SJSA1 (cell line): ENCODE results near the gene LIF. TPM values are rescaled to one million over a fixed set of nuclear protein-coding genes. Genes with fewer than 3 reads are reported as not detected.

Source experiments
- DNase-seq, 2 experiments: peaks; one replicate each; pipeline ENCODE4 v3.0.0-alpha.2; 2015 to 2020; ENCODE audit warnings: low spot score in 2 of 2, low read depth in 1 of 2
- H3K27ac ChIP-seq: fragments of 250-450 bp; sonication (Bioruptor Pico); 2 replicates; pipeline ENCODE4 v1.5.1; 2020; ENCODE audit warnings: mild to moderate bottlenecking, moderate library complexity
- H3K27me3 ChIP-seq: fragments of 250-450 bp; sonication (Bioruptor Pico); replicated peaks from 2 replicates; pipeline ENCODE4 v1.5.1; 2020; ENCODE audit warnings: mild to moderate bottlenecking, moderate library complexity
- H3K36me3 ChIP-seq: fragments of 250-450 bp; sonication (Bioruptor Pico); 2 replicates; pipeline ENCODE4 v1.5.1; 2020; ENCODE audit warnings: mild to moderate bottlenecking
- H3K4me1 ChIP-seq: fragments of 250-450 bp; sonication (Bioruptor Pico); replicated peaks from 2 replicates; pipeline ENCODE4 v1.6.1; 2021; ENCODE audit warnings: mild to moderate bottlenecking
- H3K4me3 ChIP-seq: fragments of 250-450 bp; sonication (Bioruptor Pico); 2 replicates; pipeline ENCODE4 v1.5.1; 2020; ENCODE audit warnings: mild to moderate bottlenecking
- H3K9me3 ChIP-seq: fragments of 250-450 bp; sonication (Bioruptor Pico); replicated peaks from 2 replicates; pipeline ENCODE4 v1.5.1; 2020; ENCODE audit warnings: mild to moderate bottlenecking
- total RNA-seq: library from RNA; depleted of rRNA; stranded (reverse); fragments of >200 nt; shearing (Covaris generic); gene quantifications from 2 replicates; pipeline ENCODE4 v1.2.3, GENCODE V29; 2014

LIF gene
- total RNA-seq, 1 experiment from 2014 or later: 1.4 TPM

DNA sequence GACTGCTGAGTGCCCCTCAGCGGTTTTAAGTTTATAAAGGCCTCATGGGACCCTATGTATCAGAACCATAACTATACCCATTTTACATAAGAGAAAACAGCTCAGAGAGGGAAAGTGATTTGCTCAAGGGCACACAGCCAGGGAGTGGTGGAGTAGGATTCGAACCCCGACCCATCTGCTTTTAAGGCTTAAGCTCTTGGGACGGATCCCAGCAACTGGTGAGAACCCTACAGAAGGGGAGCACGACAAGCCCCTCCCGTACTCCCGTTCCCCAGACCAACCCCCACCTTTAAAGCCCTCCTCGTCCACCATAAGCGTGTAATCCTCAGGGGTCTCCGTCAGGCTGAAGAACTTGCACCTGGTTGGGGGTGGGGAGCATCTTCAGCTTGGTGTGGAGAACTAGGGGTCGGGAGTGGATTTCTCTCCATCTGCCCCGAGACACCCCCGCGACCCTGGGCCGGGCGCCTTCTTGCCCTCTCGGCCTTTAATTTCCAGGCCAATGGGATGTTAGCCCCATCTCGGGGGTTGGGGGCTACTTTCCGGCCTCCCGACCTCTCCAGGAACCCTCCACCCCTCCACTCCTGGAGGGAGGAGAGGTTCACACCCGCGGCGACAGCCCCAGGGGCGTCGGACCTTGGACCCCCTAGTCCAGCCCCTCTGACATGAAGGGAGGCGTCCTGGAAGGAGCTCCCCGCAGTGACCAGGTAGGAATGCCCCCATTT lies 42.0 kb upstream of the LIF start:
- H3K27ac ChIP-seq: no peak overlapping the region
- no peaks in the 10 kb centered on the region for H3K9me3 ChIP-seq
- H3K36me3 ChIP-seq: peaks cover 27% of the 10 kb centered on the region
- DNase-seq: no peak
- peaks cover 34% of the 10 kb centered on the region for H3K4me1 ChIP-seq
- H3K4me3 ChIP-seq: peak overlapping the region; percentile 71
- H3K27me3 ChIP-seq: no peaks in the 10 kb centered on the region

DNA sequence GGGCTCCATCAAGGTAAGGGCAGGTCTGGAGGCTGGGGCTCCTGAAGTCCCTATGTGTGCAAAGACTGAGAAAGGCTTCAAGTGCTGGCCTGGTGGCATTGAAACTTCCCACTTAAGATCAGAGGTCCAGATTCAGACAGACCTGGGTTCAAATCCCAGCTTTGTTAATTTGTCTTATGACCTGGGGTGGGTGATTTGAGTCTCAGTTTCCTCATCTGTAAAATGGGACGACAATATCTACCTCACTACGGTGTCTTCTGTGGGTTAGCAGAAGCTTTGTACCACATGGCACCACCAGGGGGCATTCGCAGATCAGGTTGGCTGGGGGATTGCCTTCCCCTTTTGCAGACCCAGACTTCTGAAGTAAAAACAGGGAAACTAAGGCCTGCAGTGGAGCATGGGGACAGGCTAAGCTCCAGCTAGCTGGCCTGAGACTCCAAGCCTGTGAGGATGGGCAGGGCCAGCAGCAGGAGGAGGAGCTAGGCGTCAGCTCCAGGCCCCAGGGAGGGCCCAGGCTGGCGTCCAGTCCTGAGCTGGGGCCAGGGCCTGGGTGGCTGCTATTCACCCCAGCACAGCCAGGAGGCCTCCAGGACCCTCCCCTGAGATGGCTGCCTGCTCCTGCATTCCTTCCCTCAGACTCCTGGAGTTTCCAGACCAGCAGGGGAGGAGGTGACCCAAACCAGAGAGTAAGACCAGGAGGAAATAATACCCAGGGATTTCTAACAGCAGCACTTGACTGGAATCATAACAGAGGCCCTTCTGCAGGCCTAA lies 41.3 kb upstream of the LIF start:
- Histone ChIP-seq H3K9me3 (no peaks in the 10 kb centered on the region), H3K4me1 (peaks cover 34% of the 10 kb centered on the region), H3K27me3 (no peaks in the 10 kb centered on the region), H3K4me3 (no peak overlapping the region), H3K36me3 (peaks cover 20% of the 10 kb centered on the region), H3K27ac (no peak overlapping the region)
- DNase-seq: peak; percentile 91 to 92

DNA sequence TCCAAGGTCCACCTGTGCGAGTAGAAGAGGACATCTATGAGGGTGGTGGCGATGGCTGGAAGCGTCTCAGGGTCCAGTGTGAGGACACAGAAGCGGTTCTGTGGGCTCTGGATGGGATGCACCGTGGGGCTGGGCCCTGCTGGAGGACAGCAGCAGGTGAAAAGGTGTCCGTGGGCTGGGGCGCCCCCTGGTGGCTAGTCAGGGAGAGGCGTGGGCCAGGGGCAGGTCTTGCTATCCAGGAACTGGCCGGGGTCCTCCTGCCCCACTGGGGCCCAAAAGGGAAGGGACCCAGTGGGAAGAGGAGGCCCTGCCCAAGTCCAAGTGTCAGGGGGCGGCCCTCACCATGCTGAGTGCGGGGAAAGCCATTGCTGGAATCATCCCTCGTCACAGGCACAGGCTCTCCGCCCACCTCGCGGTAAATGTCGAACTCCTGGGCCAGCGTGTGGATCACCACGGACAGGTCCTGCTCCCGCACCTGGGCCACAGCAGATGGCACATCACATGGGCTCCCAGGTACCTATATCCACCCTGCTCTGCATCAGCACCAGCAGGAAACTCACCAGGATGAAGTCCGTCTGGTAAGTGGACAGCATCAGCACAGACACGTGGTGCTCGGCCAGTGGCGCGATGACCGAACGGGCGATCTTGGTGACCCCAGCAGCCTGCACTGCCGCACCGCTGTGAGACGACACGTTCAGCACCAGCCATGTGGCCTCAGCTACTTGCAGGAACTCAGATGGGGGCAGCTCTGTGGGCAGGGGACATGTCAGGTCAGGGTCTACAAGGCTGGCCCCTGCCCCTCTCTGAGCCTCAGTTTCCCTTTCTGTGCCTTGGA lies 40.5 kb upstream of the LIF start:
- no peaks in the 10 kb centered on the region for H3K27me3 ChIP-seq
- H3K9me3 ChIP-seq: no peaks in the 10 kb centered on the region
- no peak overlapping the region for H3K27ac ChIP-seq
- DNase-seq: peak; percentile 52 to 78
- peaks cover 12% of the 10 kb centered on the region for H3K36me3 ChIP-seq
- H3K4me3 ChIP-seq: no peak overlapping the region
- H3K4me1 ChIP-seq: peaks cover 34% of the 10 kb centered on the region

DNA sequence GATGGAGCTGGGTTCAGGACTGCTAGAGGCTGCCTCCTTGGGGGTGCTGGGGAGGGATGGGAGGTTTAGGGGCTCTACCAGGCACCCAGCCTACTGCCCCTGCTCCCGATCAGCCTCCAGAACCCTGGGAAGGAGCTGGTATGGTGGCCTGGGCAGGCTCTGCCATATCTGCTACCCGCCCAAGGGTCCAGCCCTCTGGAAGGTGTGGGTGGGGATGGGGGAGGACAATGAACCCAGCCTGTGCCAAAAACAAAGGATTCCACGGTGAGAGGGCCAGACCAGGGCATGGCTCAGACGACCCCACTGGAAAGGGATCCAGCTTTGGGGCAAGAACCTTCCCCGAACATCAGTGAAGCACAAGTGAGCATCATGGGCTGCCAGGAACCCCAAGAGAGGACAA lies 39.8 kb upstream of the LIF start:
- Histone ChIP-seq H3K27ac (no peak overlapping the region), H3K36me3 (peaks cover 5% of the 10 kb centered on the region)

DNA sequence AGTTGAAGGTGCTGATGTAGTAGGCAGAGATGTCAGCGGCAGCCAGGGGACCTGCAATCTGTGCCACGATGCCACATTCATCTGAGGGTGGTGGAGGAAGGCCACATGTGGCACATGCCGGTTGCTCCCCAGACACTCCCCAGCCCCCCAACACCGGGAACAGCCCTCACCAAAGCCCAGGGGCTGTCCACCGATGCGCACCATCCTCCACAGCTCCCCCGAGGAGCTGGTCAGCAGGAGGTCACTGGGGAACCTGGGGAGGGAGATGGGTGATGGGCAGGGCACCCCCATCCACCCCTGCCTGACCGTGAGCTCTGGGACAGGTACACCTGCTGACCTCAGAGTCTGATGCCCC lies 39.3 kb upstream of the LIF start:
- Histone ChIP-seq H3K27ac (no peak overlapping the region), H3K27me3 (no peaks in the 10 kb centered on the region), H3K36me3 (0 out of 2 replicates have a peak, but pooled peaks cover 2% of the 10 kb centered on the region), H3K4me3 (no peak overlapping the region), H3K9me3 (no peaks in the 10 kb centered on the region), H3K4me1 (peaks cover 25% of the 10 kb centered on the region)
- DNase-seq: no peak

More for the DNA sequence above, 39.8 kb upstream of the LIF start:
- no peaks in the 10 kb centered on the region for H3K27me3 ChIP-seq
- H3K9me3 ChIP-seq: no peaks in the 10 kb centered on the region
- H3K4me1 ChIP-seq: peaks cover 30% of the 10 kb centered on the region
- no peak for DNase-seq
- H3K4me3 ChIP-seq: no peak overlapping the region

DNA sequence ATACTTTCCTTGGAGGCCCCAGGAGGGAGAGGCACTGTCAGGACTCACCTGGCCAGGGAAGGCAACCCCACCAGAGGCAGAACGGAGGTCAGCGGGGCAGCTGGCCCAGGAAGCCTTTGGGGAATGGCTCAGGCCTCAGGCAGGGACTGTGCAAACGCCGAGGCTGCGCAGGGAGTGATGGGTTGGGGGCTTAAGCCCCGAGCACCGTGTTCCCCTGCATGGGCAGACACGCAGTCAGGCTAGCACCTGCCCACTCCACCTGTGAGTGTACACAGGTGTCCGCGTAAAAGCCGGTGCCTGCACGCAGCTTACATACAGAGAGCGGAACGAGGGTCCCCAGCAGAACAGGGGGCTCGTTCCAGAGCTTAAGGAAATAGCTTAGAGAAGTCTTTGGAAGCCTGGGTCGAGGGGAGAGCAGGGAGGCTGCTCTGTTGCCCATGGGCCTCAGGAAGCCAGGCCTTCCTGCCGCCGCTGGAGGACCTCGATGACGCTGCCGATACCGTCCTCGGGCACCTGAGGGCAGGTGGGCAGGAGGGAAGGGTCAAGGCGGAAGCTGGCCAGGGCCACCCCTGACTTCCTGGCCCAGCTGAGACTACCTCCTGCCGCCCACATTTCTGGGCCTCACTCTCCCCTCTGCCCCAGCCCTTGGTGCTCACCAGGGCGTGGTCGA lies 38.8 kb upstream of the LIF start:
- Histone ChIP-seq H3K4me1 (peaks cover 20% of the 10 kb centered on the region), H3K36me3 (0 out of 2 replicates have a peak, but pooled peaks cover 2% of the 10 kb centered on the region), H3K27ac (no peak overlapping the region), H3K9me3 (no peaks in the 10 kb centered on the region), H3K27me3 (no peaks in the 10 kb centered on the region), H3K4me3 (no peak overlapping the region)
- no peak for DNase-seq

DNA sequence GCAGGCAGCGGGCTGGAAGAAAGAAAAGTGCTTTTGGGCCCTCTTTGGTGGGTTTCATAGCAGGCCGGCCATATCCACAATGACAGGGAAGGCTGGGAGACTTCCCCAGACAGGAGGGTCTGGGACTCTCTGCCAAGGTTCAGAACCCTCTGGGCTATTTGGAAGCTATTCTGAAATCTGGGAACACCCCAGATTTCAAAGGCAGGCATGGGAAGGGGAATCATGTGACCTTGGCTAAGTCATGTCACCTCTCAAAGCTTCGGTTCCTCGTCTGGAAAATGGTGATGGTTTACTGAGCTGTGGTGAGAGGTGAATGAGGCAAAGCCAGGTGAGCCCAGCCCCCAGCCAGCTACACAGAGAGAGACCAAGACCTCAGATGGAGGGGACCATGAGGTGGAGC lies 38.1 kb upstream of the LIF start:
- Histone ChIP-seq H3K27ac (no peak overlapping the region), H3K27me3 (no peaks in the 10 kb centered on the region), H3K4me3 (no peak overlapping the region), H3K9me3 (no peaks in the 10 kb centered on the region), H3K36me3 (0 out of 2 replicates have a peak, but pooled peaks cover 2% of the 10 kb centered on the region), H3K4me1 (peaks cover 13% of the 10 kb centered on the region)
- DNase-seq: no peak

DNA sequence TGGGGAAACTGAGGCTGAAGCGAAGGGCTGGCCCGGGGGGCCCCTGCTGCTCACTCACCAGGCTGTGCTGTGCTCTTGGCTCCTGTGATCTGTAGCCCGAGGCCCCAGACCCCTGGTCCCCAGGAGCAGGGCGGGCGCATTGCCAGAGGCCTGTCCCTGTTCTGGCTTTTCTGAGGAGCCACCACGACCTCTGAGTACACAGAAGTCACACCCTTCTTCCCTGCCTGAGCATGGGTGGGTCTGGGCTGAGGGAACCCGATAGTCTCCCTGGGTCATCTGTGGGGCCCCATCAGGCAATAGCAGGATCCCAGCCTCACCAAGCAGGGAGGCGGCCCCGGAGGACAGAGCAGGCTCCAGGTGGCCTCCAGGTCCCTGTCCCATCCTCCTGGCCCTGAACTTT lies 37.6 kb upstream of the LIF start:
- Histone ChIP-seq H3K4me3 (no peak overlapping the region), H3K4me1 (peaks cover 13% of the 10 kb centered on the region), H3K9me3 (no peaks in the 10 kb centered on the region), H3K27me3 (no peaks in the 10 kb centered on the region), H3K36me3 (0 out of 2 replicates have a peak, but pooled peaks cover 2% of the 10 kb centered on the region), H3K27ac (no peak overlapping the region)
- no peak for DNase-seq

DNA sequence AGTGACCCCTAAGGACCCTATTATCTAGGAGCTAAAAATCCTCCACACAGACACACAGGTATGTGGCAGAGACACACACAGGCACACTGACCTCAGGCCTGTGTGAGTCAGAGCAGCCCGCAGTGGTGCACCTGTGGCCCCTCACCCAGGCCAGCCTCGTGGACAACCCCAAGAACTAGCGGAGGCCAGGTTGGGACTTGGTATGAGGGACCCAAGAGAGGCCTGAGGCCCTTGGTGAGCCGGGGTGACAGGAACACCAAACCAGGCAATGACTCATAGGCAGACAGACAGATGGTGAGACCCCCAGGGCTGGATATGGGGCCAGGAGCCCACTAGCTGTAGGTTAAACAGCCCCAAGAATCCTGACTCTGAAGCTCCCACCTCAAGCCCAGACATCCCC lies 36.8 kb upstream of the LIF start:
- H3K9me3 ChIP-seq: no peaks in the 10 kb centered on the region
- H3K4me3 ChIP-seq: no peak overlapping the region
- no peaks in the 10 kb centered on the region for H3K27me3 ChIP-seq
- H3K27ac ChIP-seq: no peak overlapping the region
- peaks cover 7% of the 10 kb centered on the region for H3K4me1 ChIP-seq
- 0 out of 2 replicates have a peak, but pooled peaks cover 2% of the 10 kb centered on the region for H3K36me3 ChIP-seq
- DNase-seq: no peak

DNA sequence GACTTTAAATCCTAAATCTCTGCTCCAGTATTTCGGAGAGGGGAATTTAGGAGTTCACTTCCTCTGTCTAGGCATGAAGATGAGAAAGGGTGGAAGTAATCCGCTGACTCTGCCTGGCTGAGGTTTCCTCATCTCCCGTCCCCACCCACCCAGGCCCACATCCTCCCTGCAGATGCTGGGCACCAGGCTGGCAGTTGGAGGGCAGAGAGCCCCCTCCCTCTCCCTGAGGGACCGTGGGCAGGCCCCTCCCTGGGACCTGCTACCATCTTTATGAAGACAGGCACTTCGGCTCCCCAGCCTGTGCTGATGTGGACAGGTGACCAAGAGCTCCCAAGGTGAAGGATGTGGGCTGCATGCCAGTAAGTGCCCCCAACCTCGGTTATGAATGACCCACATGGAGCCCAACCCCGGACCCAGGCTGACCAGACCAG lies 36.1 kb upstream of the LIF start:
- no peaks in the 10 kb centered on the region for H3K27me3 ChIP-seq
- 0 out of 2 replicates have a peak, but pooled peaks cover 2% of the 10 kb centered on the region for H3K36me3 ChIP-seq
- DNase-seq: no peak
- H3K9me3 ChIP-seq: no peaks in the 10 kb centered on the region
- H3K4me3 ChIP-seq: no peak overlapping the region
- no peak overlapping the region for H3K27ac ChIP-seq
- peaks cover 8% of the 10 kb centered on the region for H3K4me1 ChIP-seq

DNA sequence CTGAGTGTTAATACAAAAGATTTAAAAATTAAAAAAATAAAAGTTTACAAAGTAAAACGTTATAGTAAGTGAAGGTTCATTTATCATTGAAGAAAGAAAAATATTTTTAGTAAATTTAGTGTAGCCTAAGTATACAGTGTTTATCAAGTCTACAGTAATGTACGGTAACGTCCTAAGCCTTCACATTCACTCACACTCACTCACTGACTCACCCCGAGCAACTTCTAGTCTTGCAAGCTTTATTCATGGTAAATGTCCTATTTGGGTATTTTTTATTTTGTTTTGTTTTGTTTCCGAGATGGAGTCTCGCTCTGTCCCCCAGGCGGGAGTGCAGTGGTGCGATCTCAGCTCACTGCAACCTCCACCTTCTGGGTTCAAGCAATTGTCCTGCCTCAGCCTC lies 33.9 kb upstream of the LIF start:
- no peak for DNase-seq
- no peaks in the 10 kb centered on the region for H3K36me3 ChIP-seq
- no peak overlapping the region for H3K27ac ChIP-seq
- H3K27me3 ChIP-seq: no peaks in the 10 kb centered on the region
- H3K4me1 ChIP-seq: peaks cover 11% of the 10 kb centered on the region
- H3K9me3 ChIP-seq: no peaks in the 10 kb centered on the region
- H3K4me3 ChIP-seq: no peak overlapping the region

DNA sequence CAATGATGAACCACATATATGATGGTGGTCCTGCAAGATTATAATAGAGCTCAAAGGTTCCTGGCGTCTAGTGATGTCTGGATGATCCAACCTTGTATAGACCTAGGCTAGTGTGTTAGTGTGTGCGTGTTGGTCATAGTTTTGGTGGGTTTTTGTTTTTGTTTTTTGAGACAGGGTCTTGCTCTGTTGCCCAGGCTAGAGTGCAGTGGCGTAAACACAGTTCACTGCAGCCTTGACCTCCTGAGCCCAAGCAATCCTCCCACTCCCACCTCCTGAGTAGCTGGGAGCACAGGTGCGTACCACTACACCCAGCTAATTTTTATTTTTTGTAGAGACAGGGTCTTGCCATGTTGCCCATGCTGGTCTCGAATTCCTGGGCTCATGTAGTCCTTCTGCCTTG lies 33.4 kb upstream of the LIF start:
- H3K9me3 ChIP-seq: no peaks in the 10 kb centered on the region
- no peak for DNase-seq
- no peak overlapping the region for H3K4me3 ChIP-seq
- no peaks in the 10 kb centered on the region for H3K36me3 ChIP-seq
- H3K27ac ChIP-seq: no peak overlapping the region
- H3K4me1 ChIP-seq: peaks cover 11% of the 10 kb centered on the region
- no peaks in the 10 kb centered on the region for H3K27me3 ChIP-seq

DNA sequence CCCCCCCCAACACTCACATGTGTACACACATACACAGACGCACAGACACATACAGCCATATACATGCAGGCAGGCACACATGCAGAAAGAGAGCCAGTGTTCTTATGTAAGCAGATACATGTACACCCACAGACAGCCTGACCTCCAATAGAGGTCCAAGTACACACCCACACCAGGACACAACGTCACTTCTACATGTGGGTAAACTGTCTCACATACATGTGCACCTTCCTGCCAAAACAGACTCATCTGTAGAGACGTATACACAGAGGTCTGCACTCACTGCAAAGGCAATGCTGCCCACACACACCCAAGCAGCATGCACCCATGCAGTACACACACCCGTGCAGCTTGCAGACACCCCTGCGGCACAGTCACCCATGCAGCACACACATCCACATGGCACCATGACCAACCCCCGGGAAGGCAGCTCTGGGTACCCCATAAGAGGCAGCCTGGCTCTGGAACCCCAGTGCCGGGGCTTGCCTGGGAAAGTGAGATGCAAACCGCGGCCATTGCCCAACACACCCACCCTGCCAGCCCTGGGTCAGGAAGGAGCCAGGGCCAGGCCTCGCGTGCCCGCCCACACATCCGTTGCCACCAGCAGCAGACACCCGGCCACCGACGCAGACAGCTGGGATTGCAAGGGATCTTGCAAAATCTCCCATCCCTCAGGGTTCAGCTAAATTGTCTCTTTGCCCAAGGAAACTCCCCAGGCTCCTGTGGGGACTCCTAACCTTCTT lies 32.7 kb upstream of the LIF start:
- Histone ChIP-seq H3K27me3 (no peaks in the 10 kb centered on the region), H3K27ac (no peak overlapping the region), H3K36me3 (no peaks in the 10 kb centered on the region), H3K4me3 (no peak overlapping the region), H3K9me3 (no peaks in the 10 kb centered on the region), H3K4me1 (peaks cover 11% of the 10 kb centered on the region)
- DNase-seq: no peak
